Measurements from ENCODE around the gene PTPRT.

Gene PTPRT

DNA sequence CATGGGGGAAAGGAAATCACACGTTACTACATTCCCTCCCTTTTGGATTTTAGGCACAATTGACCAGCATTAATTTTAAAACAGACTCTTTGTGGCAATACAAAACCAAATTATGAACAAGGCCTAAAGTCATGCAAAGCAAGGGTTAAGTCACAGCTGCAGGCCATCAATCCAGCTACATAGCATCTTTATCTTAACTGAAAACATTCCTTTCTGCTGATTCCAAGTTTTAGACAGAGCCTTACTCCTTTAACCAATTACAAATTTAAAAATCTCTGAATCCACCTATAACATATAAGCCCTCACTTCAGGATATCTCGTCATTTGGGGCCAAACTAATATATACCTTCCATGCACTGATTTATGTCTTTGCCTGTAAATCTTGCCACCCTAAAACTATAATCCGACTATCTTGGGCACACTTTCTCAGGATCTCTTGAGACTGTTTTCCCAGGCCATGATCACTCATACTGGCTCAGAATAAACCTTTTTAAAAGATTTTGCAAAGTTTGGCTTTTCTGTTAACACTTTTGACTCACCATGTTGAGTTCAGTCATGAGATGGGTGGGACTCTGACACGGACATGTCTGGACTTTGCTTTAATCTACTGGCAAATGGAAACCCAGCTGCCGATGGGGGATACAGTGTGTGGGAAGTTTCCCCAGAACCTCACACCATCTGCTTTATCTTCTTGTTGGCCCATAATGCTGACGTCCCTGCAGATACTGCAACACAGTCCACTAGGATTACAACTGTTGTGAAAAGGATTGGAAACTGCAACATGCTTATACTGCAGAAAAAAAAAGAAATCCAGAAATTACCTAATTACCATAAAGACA, 757.0 kb downstream of the PTPRT start:
- DNase-seq: no peak

DNA sequence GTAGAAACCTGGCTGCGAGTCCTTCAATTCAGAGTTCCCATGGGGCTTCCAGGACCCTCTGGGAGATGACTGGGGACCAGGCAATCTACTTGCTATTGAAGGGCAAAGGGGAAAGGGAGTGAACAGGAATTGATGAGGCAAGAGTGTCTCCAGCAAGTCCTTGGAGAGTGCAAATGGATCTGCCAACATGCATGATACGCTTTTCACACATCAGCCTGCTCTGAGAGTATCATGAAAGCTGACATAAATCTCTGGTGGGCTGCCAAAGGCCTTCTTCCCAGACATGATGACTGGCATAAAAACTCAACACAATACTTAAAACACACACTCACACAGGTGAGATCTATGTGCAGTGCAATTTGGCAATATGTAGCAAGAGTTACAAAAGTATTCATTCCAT, 759.1 kb downstream of the PTPRT start:
- DNase-seq: no peak

DNA sequence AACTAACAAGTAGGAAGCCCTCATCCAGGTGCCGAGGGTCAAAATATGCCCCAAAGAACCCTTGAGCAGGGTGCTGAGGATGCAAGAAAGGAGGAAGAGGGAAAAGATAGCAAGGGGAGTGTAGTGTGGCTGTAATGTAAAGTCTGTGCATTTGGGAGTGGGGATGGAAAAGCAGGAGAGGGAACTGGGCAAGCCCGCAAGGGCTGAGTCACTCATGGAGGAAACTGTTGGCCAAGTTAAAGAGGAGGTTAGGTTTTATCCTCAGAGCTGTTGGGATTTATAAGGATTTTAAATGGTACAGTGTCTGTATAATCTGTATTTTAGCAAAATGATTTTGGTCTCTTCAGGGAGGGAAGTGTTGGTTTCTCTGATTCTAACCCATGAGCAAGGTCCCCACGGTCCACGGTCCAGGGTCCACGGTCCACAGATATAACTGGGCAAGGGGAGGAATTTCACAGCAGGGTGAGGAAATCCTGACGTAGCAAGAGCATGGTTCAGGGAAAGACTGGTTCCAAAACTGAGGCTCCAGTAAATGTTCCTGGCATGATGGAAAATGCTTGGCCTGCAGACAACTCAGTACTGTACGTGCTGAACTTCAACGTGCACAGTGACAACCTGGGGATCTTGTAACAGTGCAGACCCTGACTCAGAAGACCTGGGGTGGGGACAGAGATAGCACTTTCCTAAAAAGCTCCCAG, 759.8 kb downstream of the PTPRT start:
- no peak for DNase-seq

GRCh38 chr20:42419814-42420532, 769.7 kb downstream of the PTPRT start:
- no peak for DNase-seq

DNA sequence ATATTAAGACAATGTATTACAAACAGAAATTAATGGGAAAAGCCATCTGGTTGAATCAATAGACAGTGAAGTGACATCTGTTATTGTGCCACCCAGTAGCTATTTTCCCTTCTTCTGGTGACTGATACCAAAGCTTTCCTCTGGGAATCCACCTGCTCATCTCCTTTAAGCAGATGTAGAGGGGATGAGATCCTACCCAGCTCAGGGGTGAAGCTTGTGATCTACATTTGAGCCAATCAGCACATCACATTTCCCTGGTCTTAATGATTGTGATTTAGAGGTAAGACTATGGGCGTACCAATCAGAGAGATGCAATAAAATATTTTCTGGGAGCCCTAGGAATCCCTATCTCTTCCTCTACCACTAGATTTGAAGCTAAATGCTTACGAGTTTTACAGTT, 782.9 kb downstream of the PTPRT start:
- no peak for DNase-seq

- DNase-seq: no peak
Measured at GRCh38 chr20:42402455-42402854, 787.3 kb downstream of the PTPRT start.

GRCh38 chr20:42401613-42402012, 788.1 kb downstream of the PTPRT start:
- DNase-seq: no peak

GRCh38 chr20:42399802-42400201, 789.9 kb downstream of the PTPRT start:
- no peak for DNase-seq

DNA sequence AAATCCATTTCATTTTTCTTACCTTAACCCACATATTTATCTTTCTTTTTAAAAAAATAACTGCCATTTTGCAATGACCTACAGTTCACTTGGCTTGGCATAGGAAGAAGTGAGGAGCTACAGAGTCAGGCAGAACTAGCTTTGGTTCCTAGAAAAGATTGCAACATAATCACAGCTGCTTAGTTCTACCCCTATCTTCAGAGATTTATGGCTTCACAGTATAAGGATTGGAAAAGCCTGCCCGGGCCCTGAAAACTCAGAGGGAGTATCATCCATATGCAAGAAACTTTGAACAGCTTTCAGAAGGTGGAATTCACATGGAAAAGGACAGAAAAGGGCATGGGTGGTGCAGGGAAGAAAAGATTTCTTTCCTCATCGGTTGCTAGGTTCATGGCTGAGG, 797.3 kb downstream of the PTPRT start:
- no peak for DNase-seq

DNA sequence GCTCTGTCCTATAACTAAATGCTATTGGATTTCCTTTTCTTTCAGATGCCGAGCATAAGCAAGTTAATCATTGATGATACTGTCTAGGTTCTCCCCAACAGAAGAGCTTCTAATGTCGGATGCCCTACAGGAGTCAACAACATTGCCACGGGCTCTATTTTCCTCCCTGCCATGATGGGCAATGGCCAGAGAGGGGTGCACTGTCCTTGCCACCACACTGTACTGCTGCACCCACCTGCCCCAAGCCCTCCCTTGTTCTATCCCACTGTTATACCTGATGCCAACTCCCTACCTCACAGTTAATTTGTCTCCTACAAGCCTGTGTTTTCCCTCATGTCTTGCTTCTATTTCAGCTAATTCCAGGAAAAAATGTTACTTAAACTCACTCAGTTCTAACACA, 797.9 kb downstream of the PTPRT start:
- no peak for DNase-seq

GRCh38 chr20:42380287-42380686, 809.4 kb downstream of the PTPRT start:
- DNase-seq: no peak

DNA sequence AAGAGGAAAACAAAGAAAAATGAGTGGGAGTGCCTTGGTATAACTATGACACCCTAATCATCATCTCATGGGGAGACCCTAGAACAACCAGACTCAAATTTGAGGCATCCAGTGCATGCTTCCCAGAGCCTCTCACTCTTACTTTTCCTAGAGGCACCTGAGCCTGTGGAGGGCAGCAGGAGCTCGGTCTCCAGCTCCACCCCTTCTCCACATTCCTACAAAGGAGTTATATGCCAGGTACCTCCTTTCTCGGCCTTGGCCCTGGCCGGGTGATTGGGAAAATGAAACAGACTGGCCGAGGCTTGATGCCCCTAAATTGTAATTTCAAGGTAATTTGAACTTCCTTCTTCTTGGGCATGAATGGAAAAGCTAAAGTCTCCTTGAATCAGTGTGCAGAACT, 810.3 kb downstream of the PTPRT start:
- DNase-seq: no peak

DNA sequence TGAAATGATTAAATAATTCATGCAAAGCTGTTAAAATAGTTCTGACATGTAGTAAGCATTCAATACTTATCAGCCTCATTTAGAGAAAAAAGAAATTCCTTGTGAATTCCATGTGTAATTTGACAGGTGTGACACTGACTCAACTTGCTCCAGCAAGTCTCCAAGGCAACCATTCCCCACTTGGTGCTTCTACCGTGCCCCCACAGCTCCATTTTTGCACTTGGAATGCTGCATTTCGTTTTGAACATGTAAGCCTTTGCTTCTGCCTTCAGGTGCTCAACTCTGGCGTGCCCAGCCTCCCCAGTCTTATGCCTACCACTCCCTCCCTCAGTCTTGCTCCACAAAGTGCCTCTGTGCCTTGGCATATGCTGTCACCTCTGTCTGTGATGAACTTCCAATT, 810.9 kb downstream of the PTPRT start:
- no peak for DNase-seq

DNA sequence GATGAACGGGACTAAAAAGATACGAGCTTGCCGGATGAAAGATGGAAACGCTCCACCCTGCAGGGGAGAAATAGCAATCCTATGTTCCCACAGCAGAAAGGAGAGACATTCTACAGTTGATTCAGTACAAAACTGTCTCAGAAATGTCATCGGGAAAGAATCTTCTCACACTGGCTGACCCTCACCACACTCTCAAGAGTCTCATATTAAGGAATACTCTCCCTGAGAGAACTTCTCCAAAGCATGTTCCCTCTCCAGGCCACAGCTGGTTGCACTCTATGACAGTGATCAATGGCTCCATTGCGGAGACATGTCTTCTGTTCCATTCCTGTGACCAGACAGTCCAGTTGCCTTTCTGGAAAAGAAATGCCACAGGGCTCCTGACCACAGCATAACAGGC, 813.6 kb downstream of the PTPRT start:
- DNase-seq: no peak

GRCh38 chr20:42373049-42373448, 816.7 kb downstream of the PTPRT start:
- DNase-seq: no peak

DNA sequence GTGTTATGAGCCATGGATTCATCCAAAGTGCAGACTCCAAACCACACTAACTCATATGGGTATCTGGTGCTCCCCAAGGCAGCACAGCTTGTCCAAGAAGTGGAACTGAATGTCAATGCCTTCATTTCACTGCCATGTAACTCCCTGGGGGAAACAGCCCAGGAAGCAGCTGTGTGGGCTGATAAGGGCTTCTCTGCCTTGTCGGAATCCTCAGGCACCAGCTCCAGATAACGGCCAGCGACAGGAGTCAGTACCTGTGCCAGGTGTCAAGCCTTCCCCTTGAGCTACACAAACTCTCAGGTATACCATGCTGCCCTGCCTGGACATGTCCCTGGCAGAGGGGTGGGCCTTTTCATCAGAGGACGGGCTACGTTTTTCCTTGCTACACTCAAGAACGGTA, 819.6 kb downstream of the PTPRT start:
- no peak for DNase-seq

GRCh38 chr20:42368910-42369309, 820.8 kb downstream of the PTPRT start:
- DNase-seq: no peak

DNA sequence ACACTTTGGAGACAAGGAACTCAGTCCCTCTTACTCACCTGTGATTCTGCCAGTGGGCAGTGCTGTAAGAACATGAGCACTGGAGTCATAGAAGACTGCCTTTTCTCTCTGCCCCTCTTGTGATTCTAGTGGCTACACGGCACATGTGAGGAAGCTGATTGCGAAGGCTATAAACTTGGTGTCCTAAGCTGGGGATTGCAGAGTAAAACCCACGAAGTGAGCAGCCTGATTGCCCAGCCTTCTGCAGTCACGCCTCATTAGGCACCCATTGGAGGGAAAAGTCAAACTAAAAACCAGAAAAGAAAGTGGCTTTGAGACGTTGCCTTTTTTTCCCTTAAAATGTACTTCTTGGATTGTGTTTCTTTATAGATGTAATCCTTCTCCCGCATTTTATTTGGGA, 823.1 kb downstream of the PTPRT start:
- DNase-seq: no peak

GRCh38 chr20:42364446-42364845, 825.3 kb downstream of the PTPRT start:
- DNase-seq: no peak

DNA sequence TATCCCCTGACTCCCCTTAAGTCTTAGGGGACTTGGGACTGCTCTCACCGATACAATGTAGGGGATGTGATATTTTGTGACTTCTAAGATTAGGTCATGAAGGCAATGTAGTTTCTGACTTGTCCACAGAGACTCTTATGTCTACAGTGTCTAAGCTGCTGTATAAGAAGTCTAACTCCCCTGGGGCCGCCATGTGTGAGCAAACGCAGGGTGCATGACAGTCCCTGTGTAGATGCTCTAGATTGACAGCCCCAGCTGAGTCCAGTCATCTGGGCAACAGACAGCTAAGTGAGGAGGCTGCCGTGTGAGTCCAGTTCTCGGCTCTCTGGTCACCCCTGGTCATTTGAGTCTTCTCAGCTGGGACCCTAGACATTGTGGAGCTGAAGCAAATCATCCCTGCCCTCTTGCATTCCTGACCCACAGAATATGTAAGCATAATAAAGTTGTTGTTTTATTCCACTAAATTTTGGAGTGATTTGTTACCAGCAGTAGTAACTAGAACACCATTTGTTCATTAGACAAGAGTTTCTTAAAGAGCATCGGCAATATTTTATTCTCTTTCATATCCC, 828.2 kb downstream of the PTPRT start:
- DNase-seq: no peak

DNA sequence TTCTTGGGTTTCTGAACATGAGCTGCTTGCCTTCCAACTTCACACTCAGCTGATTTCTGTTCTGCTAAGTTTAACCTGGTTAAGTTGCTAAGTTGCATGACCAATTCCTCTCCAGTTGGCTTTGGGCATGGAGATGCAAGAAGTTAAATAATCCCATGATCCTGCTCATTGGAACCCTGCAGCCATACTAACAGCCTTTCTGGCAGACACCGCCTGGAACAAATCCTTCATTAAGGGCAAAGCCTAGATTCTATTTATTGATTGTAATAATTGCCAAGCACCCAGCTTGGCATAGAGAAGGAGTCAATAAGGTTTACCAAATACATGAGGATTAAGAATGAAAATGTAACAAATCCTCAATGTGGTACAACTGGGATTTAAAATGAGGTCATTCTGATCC, 829.1 kb downstream of the PTPRT start:
- DNase-seq: no peak

- no peak for DNase-seq
Measured at GRCh38 chr20:42359617-42360016, 830.1 kb downstream of the PTPRT start.

GRCh38 chr20:42352096-42352495, 837.6 kb downstream of the PTPRT start:
- DNase-seq: no peak

- DNase-seq: no peak
Measured at GRCh38 chr20:42350521-42350920, 839.2 kb downstream of the PTPRT start.

All from stimulated activated CD4-positive, alpha-beta T cell treated with anti-CD3 and anti-CD28 coated beads, Interleukin-15, amount 100 ng/mL, for 24 hours (primary cell).